Suppressor macrophage treated with lipopolysaccharide for 4 hours (primary cell): ENCODE measurements around the gene CDC42EP2.
"Not testable (repeated sequence)": the region's sequence is repeated elsewhere in the genome, so short reads cannot be mapped to it uniquely, and the experiment has no call there.

Source experiments
- DNase-seq: peaks from one replicate; pipeline ENCODE4 v3.0.0-alpha.2; 2020

The CDC42EP2 gene

DNA sequence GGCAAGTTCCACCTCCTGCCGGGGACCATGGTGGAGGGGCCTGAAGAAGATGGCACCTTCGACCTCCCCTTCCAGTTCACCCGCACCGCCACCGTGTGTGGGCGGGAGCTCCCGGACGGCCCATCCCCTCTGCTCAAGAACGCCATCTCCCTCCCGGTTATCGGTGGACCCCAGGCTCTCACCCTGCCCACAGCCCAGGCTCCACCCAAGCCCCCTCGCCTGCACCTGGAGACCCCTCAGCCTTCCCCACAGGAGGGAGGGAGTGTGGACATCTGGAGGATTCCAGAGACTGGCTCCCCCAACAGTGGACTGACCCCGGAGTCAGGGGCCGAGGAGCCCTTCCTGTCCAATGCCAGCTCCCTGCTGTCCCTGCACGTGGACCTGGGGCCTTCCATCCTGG, 6.4 kb downstream of the CDC42EP2 start:
- DNase-seq = no peak

DNA sequence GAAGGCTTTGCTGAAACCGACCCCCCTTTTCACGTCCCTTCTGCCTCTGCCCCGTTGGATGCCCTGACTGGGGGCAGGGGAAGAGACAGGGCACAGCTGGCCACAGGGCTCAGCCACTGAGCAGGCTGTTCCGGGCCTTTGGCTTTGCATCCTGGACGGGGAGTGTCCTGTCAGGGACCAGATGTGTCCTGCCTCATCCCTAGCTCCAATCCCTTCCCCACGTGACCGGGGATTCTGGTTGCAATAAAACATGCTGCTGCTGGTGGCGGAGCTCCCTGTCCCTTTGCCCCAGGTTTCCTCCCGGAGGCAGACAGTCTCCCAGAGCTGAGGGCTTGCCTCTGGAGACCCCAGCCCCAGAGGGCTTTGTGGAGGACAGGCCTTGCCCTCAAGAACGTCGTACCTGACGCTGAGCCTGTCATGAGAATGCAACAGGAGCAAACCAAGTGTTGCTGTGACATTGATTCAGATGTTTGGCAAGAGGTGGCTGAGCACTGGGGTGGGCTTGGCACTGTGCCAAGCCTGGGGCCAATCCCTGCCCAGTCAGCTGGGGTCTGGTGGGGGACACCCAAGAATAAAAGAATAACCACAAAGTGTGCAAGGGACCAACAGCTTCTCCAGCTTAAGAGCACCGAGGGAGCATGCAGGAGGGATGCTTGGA, 7.3 kb downstream of the CDC42EP2 start:
- no peak for DNase-seq

DNA sequence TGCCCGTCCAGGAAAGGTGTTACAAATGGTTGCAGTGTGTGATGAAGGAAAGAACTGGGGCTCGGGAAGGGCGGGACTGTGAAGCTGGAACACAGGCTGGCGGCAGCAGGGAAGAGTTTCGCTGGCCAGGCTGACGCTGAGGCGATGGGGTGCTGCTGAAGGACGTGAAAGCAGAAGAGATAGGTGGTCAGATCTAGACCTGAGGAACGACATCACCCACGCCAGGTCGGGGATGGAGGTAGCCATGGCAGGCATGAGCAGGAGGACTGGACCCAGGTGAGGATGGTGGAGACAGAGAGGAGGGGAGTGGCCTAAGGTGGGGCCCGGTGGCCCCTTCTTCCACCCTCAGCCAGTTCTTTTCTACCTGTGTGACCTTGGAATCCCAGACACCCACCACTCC, 9.1 kb downstream of the CDC42EP2 start:
- no peak for DNase-seq

DNA sequence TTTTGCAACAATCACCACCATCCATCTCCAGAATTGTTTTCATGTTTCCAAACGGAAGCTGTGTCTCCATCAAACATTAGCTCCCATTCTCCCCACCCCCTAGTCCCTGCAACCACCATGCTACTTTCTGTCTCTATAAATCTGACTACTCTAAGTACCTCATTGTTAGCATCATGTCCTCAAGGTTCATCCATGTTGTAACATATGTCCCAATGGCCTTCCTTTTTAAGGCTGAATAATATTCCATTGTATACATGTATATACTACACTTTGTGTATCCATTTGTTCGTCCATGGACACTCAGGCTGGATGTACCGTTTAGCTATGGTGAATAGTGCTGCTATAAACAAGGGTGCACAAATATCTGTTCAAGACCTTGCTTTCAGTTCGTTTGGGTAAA, 10.8 kb downstream of the CDC42EP2 start:
- no peak for DNase-seq

- no peak for DNase-seq
Measured at GRCh38 chr11:65327021-65327420, 12.4 kb downstream of the CDC42EP2 start.

- no peak for DNase-seq
Measured at GRCh38 chr11:65329478-65329877, 14.8 kb downstream of the CDC42EP2 start.

DNA sequence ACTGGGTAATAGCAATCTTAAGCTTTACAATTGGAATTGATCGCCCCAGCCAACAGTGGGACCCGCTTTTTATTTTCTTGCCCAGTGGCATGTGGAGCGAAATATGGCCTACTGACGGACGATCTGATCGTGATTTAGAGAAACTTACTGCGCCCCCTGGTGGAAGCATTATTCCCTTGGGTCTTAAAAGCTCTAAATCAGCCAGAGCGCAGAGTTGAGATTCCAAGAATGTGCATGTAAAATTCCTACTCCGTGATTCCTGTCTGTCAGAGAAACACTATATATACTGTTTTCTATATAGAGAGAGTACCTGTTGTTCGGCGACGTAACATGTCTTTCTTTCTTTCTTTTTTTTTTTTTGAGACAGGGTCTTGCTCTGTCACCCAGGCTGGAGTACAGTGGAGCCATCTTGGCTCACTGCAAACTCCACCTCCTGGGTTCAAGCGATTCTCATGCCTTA, 15.3 kb downstream of the CDC42EP2 start:
- peak; percentile 97 for DNase-seq

DNA sequence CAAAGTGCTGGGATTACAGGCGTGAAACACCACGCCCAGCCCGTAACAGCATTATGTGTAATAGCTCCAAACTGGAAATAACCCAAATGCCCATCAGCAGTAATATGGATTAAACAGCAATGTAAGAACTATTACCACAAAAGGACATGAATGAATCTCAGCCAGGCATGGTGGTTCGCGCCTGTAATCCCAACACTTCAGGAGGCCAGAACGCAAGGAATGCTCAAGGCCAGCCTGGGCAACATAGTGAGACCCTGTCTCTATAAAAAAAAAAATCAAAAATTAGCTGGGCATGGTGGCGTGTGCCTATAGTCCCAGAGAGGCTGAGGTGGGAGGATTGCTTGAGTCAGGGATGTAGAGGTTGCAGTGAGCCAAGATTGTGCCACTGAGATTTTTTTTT, 15.9 kb downstream of the CDC42EP2 start:
- no peak for DNase-seq

DNA sequence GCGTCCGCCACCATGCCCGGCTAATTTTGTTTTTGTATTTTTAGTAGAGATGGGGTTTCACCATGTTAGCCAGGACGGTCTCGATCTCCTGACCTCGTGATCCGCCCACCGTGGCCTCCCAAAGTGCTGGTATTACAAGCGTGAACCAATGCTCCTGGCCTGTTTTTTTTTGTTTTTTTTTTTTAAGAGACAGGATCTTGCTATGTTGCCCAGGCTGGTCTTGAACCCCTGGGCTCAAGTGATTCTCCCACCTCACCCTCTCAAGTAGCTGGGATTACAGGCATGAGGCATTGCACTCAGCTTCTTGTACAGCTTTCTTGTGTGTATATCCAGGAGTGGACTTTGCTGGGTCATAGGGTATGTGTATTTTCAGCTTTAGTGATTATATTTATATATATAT, 17.9 kb downstream of the CDC42EP2 start:
- not testable (repeated sequence) for DNase-seq

GRCh38 chr11:65334696-65335295, 20.1 kb downstream of the CDC42EP2 start:
- DNase-seq = no peak

- DNase-seq = no peak
Measured at GRCh38 chr11:65338676-65339075, 24.0 kb downstream of the CDC42EP2 start.

GRCh38 chr11:65340226-65340625, 25.6 kb downstream of the CDC42EP2 start:
- DNase-seq = no peak

GRCh38 chr11:65341856-65342255, 27.2 kb downstream of the CDC42EP2 start:
- DNase-seq = peak; percentile 25

DNA sequence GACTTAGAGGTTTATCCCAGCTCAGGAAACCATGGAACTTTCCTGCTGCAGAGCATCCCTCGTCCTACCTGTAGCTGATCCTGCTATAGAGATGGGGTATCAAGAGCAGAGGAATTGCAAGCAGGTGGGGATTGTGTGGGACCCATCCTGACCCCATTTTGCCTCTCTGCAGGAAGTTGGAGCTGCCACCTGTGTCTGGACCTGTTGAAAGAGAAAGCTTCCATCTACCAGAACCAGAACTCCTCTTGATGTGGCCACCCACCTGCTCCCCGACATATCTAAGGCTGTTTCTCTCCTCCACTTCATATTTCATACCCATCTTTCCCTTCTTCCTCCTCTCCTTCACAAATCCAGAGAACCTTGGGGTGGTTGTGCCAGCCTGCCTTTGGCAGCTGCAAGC, 36.8 kb downstream of the CDC42EP2 start:
- DNase-seq = no peak

- DNase-seq = peak; percentile 30
Measured at GRCh38 chr11:65352783-65353182, 38.1 kb downstream of the CDC42EP2 start.

GRCh38 chr11:65353376-65353775, 38.7 kb downstream of the CDC42EP2 start:
- DNase-seq = no peak

GRCh38 chr11:65353900-65354264, 39.2 kb downstream of the CDC42EP2 start:
- DNase-seq = no peak

DNA sequence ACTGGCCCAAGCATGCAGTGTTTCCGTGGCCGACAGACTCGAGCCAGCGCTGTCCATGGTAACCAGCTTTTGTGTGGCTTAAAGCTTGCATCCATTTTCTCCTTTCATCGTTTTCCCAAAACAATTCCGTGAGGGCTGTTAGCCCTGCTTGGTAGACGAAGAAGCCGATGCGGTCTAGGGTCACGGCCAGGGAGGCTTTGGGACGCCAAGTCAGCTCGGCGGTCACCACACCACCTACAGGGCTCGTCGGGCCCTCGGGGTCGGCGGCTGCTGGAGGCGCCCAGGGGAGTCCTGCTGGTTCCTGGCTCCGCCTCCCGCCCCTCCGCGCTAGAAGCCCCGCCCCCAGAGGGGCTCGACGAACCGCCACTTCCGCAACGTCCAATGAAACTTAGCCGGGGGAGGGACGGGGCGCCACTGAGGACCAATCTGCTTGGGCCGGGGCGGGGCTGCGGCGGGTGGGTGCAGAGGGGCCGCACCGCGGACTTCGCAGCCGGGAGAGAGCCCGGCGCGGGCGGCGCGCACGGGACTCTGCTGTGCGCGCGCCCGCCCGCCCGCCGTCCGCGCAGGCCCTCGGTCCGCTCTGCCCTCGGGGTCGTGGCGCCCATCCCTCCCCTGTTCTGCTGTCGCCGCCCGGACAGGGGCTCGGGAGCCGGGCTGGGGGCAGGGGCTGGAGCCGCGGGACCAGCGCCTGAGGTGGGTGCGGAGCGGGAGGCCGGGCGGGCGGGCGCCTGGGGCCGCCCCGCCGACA, 39.8 kb downstream of the CDC42EP2 start, which contains the start of gene TIGD3:
TIGD3 (plus strand) TSS at position 487 of the 748 bp plus-strand sequence. CDS start 1,058 bp downstream, outside the sequence.
- peak; percentile 96 for DNase-seq

- peak; percentile 45 for DNase-seq
Measured at GRCh38 chr11:65355013-65355775, 40.5 kb downstream of the CDC42EP2 start.

DNA sequence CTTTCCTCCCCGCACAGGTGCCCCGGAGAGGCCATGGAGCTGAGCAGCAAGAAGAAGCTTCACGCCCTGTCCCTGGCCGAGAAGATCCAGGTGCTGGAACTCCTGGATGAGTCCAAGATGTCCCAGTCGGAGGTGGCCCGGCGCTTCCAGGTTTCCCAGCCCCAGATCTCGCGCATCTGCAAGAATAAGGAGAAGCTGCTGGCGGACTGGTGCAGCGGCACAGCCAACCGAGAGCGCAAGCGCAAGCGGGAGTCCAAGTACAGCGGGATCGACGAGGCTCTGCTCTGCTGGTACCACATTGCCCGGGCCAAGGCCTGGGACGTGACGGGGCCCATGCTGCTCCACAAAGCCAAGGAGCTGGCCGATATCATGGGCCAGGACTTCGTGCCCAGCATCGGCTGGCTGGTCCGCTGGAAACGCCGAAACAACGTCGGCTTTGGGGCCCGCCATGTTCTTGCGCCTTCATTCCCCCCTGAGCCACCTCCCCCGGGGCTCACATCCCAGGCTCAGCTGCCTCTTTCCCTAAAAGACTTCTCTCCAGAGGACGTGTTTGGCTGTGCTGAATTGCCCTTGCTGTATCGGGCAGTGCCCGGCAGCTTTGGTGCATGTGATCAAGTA, 41.2 kb downstream of the CDC42EP2 start:
- DNase-seq = no peak

GRCh38 chr11:65356394-65356972, 41.8 kb downstream of the CDC42EP2 start:
- no peak for DNase-seq

DNA sequence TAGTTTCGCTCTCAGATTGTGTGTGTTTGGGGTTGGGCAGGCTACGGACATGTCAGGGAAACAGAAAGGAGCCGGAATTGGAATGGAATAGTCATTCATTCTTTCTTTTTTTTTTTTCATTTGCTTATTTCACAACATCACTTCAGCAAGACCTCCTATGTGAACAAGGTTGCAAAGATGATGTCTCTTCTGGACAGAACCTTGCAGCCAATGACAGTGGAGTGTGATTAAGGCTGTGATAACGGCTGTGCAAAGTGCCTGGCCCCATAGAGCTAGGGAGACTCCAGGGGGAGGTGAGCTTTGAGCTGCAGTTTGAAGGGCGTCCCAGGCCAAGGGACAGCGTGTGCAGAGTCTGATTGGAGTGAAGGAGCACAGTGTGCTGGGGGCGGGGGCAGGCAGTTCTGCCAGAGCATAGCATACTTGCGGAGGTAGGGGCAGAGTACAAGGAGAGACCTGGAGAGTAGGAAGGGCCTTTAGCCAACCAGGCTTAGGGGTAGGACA, 43.2 kb downstream of the CDC42EP2 start:
- DNase-seq = no peak
